ENCODE measurements around the gene EEPD1.

EEPD1 gene

GRCh38 chr7:36157527-36158320 lies 4.7 kb downstream of the EEPD1 start:
- DNase-seq = no peak

- no peak for DNase-seq
Measured at GRCh38 chr7:36158321-36158605, 5.2 kb downstream of the EEPD1 start.

- DNase-seq = no peak
Measured at GRCh38 chr7:36159618-36160017, 6.6 kb downstream of the EEPD1 start.

- no peak for DNase-seq
Measured at GRCh38 chr7:36160313-36160712, 7.3 kb downstream of the EEPD1 start.

- DNase-seq = no peak
Measured at GRCh38 chr7:36161996-36162395, 8.9 kb downstream of the EEPD1 start.

GRCh38 chr7:36165059-36165458 lies 12.0 kb downstream of the EEPD1 start:
- DNase-seq = no peak

GRCh38 chr7:36165802-36166201 lies 12.7 kb downstream of the EEPD1 start:
- no peak for DNase-seq

GRCh38 chr7:36167403-36168050 lies 14.5 kb downstream of the EEPD1 start:
- DNase-seq = no peak

GRCh38 chr7:36171503-36171902 lies 18.4 kb downstream of the EEPD1 start:
- DNase-seq = no peak

GRCh38 chr7:36175886-36176285 lies 22.8 kb downstream of the EEPD1 start:
- DNase-seq = no peak

- no peak for DNase-seq
Measured at GRCh38 chr7:36176697-36177096, 23.6 kb downstream of the EEPD1 start.

GRCh38 chr7:36180121-36180520 lies 27.1 kb downstream of the EEPD1 start:
- DNase-seq = no peak

- no peak for DNase-seq
Measured at GRCh38 chr7:36181668-36182067, 28.6 kb downstream of the EEPD1 start.

GRCh38 chr7:36182854-36183604 lies 30.0 kb downstream of the EEPD1 start:
- DNase-seq = no peak

- DNase-seq = no peak
Measured at GRCh38 chr7:36185092-36185491, 32.0 kb downstream of the EEPD1 start.

GRCh38 chr7:36185756-36186155 lies 32.7 kb downstream of the EEPD1 start:
- no peak for DNase-seq

GRCh38 chr7:36186359-36187121 lies 33.5 kb downstream of the EEPD1 start:
- DNase-seq = no peak

GRCh38 chr7:36188266-36188665 lies 35.2 kb downstream of the EEPD1 start:
- no peak for DNase-seq

GRCh38 chr7:36188906-36189305 lies 35.9 kb downstream of the EEPD1 start:
- no peak for DNase-seq

GRCh38 chr7:36190447-36191291 lies 37.6 kb downstream of the EEPD1 start:
- no peak for DNase-seq

GRCh38 chr7:36191292-36191920 lies 38.4 kb downstream of the EEPD1 start:
- DNase-seq = no peak
